WTC11 (cell line): Measurements from ENCODE around the gene TMEM121B. TPM values are rescaled to one million over a fixed set of nuclear protein-coding genes. Genes with fewer than 3 reads are reported as not detected.
A peak's percentile ranks its signal among the peaks of the same experiment; 100 is the strongest.

Experiments used
- ATAC-seq: fragments of 200-7000 bp; cut with Tn5 transposase; 2 replicates; pipeline ENCODE4 v1.10.0; 2021; ENCODE audit warnings: mild to moderate bottlenecking, moderate library complexity
- CTCF ChIA-PET: fragments of 300-600 bp; sonication (Branson Sonifier 250); formaldehyde crosslinking; loops from one replicate; lab custom pipeline; 2021; ENCODE audit warnings: antibody characterized with exemption; lab: Charles Lee
- POLR2A ChIA-PET: fragments of 350-600 bp; sonication (Branson Sonifier 250); formaldehyde crosslinking; loops from one replicate; lab custom pipeline; 2021; ENCODE audit warnings: antibody characterized with exemption; lab: Charles Lee
- DNase-seq: peaks from one replicate; pipeline ENCODE4 v3.0.0; 2021; ENCODE audit warnings: low spot score
- H3K27ac Mint-ChIP-seq: 2 replicates; pipeline ENCODE4 v1.8.0; 2021; ENCODE audit warnings: mixed read lengths
- H3K27me3 Mint-ChIP-seq: 2 replicates; pipeline ENCODE4 v1.8.0; 2021; ENCODE audit warnings: low read depth, mild to moderate bottlenecking, moderate library complexity, mixed read lengths
- H3K36me3 Mint-ChIP-seq: 2 replicates; pipeline ENCODE4 v1.8.0; 2021; ENCODE audit warnings: mixed read lengths
- H3K4me1 Mint-ChIP-seq: 2 replicates; pipeline ENCODE4 v1.8.0; 2022; ENCODE audit warnings: mixed read lengths
- H3K4me3 Mint-ChIP-seq: 2 replicates; pipeline ENCODE4 v1.8.0; 2021; ENCODE audit warnings: mild to moderate bottlenecking, moderate library complexity, mixed read lengths
- H3K9me3 Mint-ChIP-seq: 2 replicates; pipeline ENCODE4 v1.8.0; 2021; ENCODE audit warnings: mixed read lengths
- CREM ChIP-seq: sonication (generic); formaldehyde crosslinking; IDR thresholded peaks from 2 replicates; pipeline ENCODE4 v1.8.1; 2022; ENCODE audit warnings: mild to moderate bottlenecking, missing genetic modification reagents, moderate library complexity
- E2F5 ChIP-seq: sonication (generic); formaldehyde crosslinking; IDR thresholded peaks from 2 replicates; pipeline ENCODE4 v1.8.1; 2022; ENCODE audit warnings: mild to moderate bottlenecking, moderate library complexity, missing genetic modification reagents
- ETV6 ChIP-seq: sonication (generic); formaldehyde crosslinking; IDR thresholded peaks from 2 replicates; pipeline ENCODE4 v1.8.1; 2022; ENCODE audit warnings: mild to moderate bottlenecking, missing genetic modification reagents
- FOXP1 ChIP-seq: sonication (generic); formaldehyde crosslinking; IDR thresholded peaks from 2 replicates; pipeline ENCODE4 v1.8.0; 2022; ENCODE audit warnings: missing genetic modification reagents, mild to moderate bottlenecking, moderate library complexity, borderline replicate concordance
- FOXP4 ChIP-seq: sonication (generic); formaldehyde crosslinking; IDR thresholded peaks from 2 replicates; pipeline ENCODE4 v1.8.0; 2022; ENCODE audit warnings: mild to moderate bottlenecking, missing genetic modification reagents
- GABPB1 ChIP-seq: sonication (generic); formaldehyde crosslinking; IDR thresholded peaks from 2 replicates; pipeline ENCODE4 v1.8.1; 2023; ENCODE audit warnings: mild to moderate bottlenecking, missing genetic modification reagents
- JAZF1 ChIP-seq: fragments of 250-450 bp; sonication (Bioruptor Pico); IDR thresholded peaks from 2 replicates; pipeline ENCODE4 v1.9.0; 2021; ENCODE audit warnings: moderate library complexity, mild to moderate bottlenecking, inconsistent platforms
- MLX ChIP-seq: sonication (generic); formaldehyde crosslinking; IDR thresholded peaks from 2 replicates; pipeline ENCODE4 v1.8.1; 2023; ENCODE audit warnings: mild to moderate bottlenecking, missing genetic modification reagents, moderate library complexity
- NFE2L1 ChIP-seq: sonication (generic); formaldehyde crosslinking; IDR thresholded peaks from 2 replicates; pipeline ENCODE4 v1.8.1; 2023; ENCODE audit warnings: missing genetic modification reagents
- NFYB ChIP-seq: sonication (generic); formaldehyde crosslinking; conservative IDR thresholded peaks from 2 replicates; pipeline ENCODE4 v1.8.0; 2022; ENCODE audit warnings: low read depth, missing genetic modification reagents
- NR1H2 ChIP-seq: sonication (generic); formaldehyde crosslinking; IDR thresholded peaks from 2 replicates; pipeline ENCODE4 v1.9.0; 2021; ENCODE audit warnings: mild to moderate bottlenecking, moderate library complexity, missing genetic modification reagents
- PRRX2 ChIP-seq: fragments of 250-450 bp; sonication (Bioruptor Pico); IDR thresholded peaks from 2 replicates; pipeline ENCODE4 v1.8.0; 2021; ENCODE audit warnings: mild to moderate bottlenecking
- SMAD3 ChIP-seq: sonication (generic); formaldehyde crosslinking; IDR thresholded peaks from 2 replicates; pipeline ENCODE4 v1.8.0; 2022; ENCODE audit warnings: missing genetic modification reagents, mild to moderate bottlenecking, borderline replicate concordance
- TP53 ChIP-seq: sonication (generic); formaldehyde crosslinking; IDR thresholded peaks from 2 replicates; pipeline ENCODE4 v1.8.1; 2023; ENCODE audit warnings: mild to moderate bottlenecking, missing genetic modification reagents
- ZNF219 ChIP-seq: sonication (generic); formaldehyde crosslinking; IDR thresholded peaks from 2 replicates; pipeline ENCODE4 v1.8.0; 2023; ENCODE audit warnings: missing genetic modification reagents, mild to moderate bottlenecking, borderline replicate concordance
- ZNF317 ChIP-seq: sonication (generic); formaldehyde crosslinking; IDR thresholded peaks from 2 replicates; pipeline ENCODE4 v1.8.1; 2023; ENCODE audit warnings: low read depth, mild to moderate bottlenecking, moderate library complexity, missing genetic modification reagents, borderline replicate concordance
- total RNA-seq: library from RNA; stranded (reverse); gene quantifications from 3 replicates; pipeline ENCODE4 v1.2.3, GENCODE V29; 2021
- TF ChIP-seq, protein P1 (sequence below): sonication (generic); formaldehyde crosslinking; IDR thresholded peaks from 2 replicates; pipeline ENCODE4 v1.8.1; 2023; ENCODE audit warnings: mild to moderate bottlenecking, missing genetic modification reagents
- TF ChIP-seq, protein P2 (sequence below): sonication (generic); formaldehyde crosslinking; conservative IDR thresholded peaks from 2 replicates; pipeline ENCODE4 v1.8.1; 2023; ENCODE audit warnings: mild to moderate bottlenecking, low read depth, missing genetic modification reagents, moderate library complexity
- TF ChIP-seq, protein P3 (sequence below): sonication (generic); formaldehyde crosslinking; IDR thresholded peaks from 2 replicates; pipeline ENCODE4 v1.8.1; 2023; ENCODE audit warnings: mild to moderate bottlenecking, missing genetic modification reagents, moderate library complexity
- TF ChIP-seq, protein P4 (sequence below): sonication (generic); formaldehyde crosslinking; IDR thresholded peaks from 2 replicates; pipeline ENCODE4 v1.8.0; 2022; ENCODE audit warnings: mild to moderate bottlenecking, missing genetic modification reagents

Gene TMEM121B
- total RNA-seq, 1 experiment from 2014 or later, result 7.5 TPM

DNA sequence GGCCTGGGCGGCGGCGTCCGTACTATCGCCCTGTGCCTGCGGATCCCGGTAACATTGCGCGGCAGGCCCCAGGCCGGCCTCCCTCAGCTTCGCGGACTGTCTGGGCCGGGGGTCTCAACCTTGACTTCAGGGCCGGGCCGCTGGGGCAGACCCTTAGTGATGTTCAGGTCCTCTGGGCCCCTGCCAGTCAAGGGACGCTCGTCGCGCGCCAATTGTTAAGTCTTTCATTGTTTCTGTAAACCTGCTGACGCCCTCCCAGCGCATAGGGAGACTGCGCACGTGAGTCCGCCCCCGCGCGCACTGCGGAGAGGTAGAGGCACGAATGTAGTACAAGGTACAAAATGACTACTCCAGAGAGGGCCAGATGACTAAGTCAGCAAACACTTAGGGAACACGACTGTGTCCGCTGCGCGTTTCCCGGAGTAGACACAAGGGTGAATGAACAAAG is 38.4 kb upstream of the TMEM121B start:
- DNase-seq (no peak), ATAC-seq (peak; percentile 40)
- CTCF ChIA-PET, result interaction anchor here (0.8 to 7.9 kb wide), 8 partner anchors 13 to 342 kb away, joined by 3 to 108 read pairs (median 4); no protein-coding TSS in a partner anchor
- Mint-ChIP-seq H3K27me3 (peaks cover 5% of the 10 kb centered on the region; the same call in 1 of the 2 replicates), H3K9me3 (no peaks in the 10 kb centered on the region), H3K27ac (peak overlapping the region; percentile 79), H3K36me3 (peaks cover 4% of the 10 kb centered on the region; the same call in 1 of the 2 replicates), H3K4me3 (peak overlapping the region; percentile 87), H3K4me1 (peaks cover 31% of the 10 kb centered on the region)
- no peak for TF ChIP-seq PRRX2 (CRISPR knock-in tag)
- no peak for TF ChIP-seq MLX (CRISPR knock-in tag)
- TF ChIP-seq ZNF317, result 0 out of 2 replicates have a peak, but pooled peaks have one; percentile 4
- TF ChIP-seq FOXP4 (CRISPR knock-in tag), result no peak
- TF ChIP-seq NFYB, result no peak
- POLR2A ChIA-PET, result interaction anchor here (1.9 kb wide), 1 partner anchor 12 kb away, joined by 4 read pairs; no protein-coding TSS in a partner anchor

DNA sequence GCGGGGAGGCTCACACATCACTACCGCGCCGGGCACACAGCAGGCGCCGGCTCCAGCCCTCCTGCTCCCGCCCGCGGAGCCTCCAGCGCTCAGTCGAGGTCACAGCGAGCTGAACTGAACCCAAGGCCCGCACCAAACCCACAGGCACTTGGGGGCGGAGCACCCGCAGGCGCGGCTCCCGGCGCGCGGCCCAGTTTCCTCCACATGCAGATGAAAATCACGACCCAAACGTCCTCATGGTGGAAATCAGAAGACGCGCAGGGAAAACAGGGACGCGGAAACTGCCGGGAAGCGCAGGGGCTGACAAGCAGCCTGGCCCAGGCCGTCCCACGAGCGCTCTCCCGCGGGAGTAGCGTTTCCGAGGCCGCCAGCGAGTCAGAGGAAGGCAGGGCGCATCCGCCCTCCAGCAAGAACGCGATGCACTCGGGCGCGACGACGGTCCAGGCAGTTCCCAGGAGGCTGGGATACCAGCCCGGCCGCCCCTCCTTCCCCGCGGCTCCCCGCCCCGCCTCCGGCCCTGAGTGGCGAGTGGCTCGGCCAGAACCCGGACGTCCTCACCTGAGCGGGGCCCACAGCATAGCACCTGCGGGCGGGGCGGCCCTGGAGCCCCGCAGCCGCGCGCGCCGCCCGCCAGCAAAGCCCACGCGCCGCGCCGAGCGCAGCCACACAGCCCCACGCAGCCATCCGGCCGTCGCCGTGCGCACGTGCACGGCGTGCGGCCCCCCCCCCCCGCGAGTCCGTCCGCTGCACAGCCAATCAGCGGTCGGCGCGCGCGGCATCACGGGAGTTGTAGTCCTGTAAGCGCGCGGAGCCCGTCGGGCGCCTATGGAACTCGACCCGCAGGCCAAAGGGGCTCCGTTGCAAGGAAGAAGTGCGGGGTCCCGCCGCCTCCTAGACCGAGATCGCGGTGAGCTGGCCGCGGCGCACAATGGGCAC is 37.7 kb upstream of the TMEM121B start, which contains the start of gene HDHD5:
HDHD5 (minus strand) TSS at position 710 of the 936 bp plus-strand sequence; CDS start at position 684, 26 bp downstream.
- POLR2A ChIA-PET, result interaction anchor here (0.6 to 1.9 kb wide), 4 partner anchors 13 to 361 kb away, joined by 3 to 4 read pairs (median 3); no protein-coding TSS in a partner anchor
- CTCF ChIA-PET, result interaction anchor here (0.9 to 7.9 kb wide), 11 partner anchors 13 to 343 kb away, joined by 3 to 108 read pairs (median 3); partner anchors contain the start of gene TMEM121B
- ATAC-seq (peak; percentile 83), DNase-seq (peak; percentile 89)
- Mint-ChIP-seq H3K4me1 (peaks cover 32% of the 10 kb centered on the region), H3K27ac (peak within 1 kb of the TSS; percentile 79), H3K4me3 (peak within 1 kb of the TSS; percentile 87), H3K9me3 (no peaks in the 10 kb centered on the region), H3K36me3 (peaks cover 4% of the 10 kb centered on the region; the same call in 1 of the 2 replicates), H3K27me3 (peaks cover 5% of the 10 kb centered on the region; the same call in 1 of the 2 replicates)
- TF ChIP-seq NFE2L1 (CRISPR knock-in tag) (peak; percentile 51; the same call in 1 of the 2 replicates), NR1H2 (no peak), TP53 (peak; percentile 92), GABPB1 (CRISPR knock-in tag) (no peak), SMAD3 (CRISPR knock-in tag) (peak; percentile 37; the same call in 1 of the 2 replicates), FOXP1 (CRISPR knock-in tag) (no peak), CREM (CRISPR knock-in tag) (0 out of 2 replicates have a peak, but pooled peaks have one; percentile 65), MLX (CRISPR knock-in tag) (no peak), E2F5 (CRISPR knock-in tag) (peak; percentile 26; the same call in 1 of the 2 replicates), ZNF219 (CRISPR knock-in tag) (0 out of 2 replicates have a peak, but pooled peaks have one; percentile 28), ETV6 (peak; percentile 7), JAZF1 (CRISPR knock-in tag) (no peak)
- TF ChIP-seq, protein P1, sequence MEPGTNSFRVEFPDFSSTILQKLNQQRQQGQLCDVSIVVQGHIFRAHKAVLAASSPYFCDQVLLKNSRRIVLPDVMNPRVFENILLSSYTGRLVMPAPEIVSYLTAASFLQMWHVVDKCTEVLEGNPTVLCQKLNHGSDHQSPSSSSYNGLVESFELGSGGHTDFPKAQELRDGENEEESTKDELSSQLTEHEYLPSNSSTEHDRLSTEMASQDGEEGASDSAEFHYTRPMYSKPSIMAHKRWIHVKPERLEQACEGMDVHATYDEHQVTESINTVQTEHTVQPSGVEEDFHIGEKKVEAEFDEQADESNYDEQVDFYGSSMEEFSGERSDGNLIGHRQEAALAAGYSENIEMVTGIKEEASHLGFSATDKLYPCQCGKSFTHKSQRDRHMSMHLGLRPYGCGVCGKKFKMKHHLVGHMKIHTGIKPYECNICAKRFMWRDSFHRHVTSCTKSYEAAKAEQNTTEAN (CRISPR knock-in tag), result no peak
- TF ChIP-seq, protein P2, sequence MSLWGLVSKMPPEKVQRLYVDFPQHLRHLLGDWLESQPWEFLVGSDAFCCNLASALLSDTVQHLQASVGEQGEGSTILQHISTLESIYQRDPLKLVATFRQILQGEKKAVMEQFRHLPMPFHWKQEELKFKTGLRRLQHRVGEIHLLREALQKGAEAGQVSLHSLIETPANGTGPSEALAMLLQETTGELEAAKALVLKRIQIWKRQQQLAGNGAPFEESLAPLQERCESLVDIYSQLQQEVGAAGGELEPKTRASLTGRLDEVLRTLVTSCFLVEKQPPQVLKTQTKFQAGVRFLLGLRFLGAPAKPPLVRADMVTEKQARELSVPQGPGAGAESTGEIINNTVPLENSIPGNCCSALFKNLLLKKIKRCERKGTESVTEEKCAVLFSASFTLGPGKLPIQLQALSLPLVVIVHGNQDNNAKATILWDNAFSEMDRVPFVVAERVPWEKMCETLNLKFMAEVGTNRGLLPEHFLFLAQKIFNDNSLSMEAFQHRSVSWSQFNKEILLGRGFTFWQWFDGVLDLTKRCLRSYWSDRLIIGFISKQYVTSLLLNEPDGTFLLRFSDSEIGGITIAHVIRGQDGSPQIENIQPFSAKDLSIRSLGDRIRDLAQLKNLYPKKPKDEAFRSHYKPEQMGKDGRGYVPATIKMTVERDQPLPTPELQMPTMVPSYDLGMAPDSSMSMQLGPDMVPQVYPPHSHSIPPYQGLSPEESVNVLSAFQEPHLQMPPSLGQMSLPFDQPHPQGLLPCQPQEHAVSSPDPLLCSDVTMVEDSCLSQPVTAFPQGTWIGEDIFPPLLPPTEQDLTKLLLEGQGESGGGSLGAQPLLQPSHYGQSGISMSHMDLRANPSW (CRISPR knock-in tag), result no peak
- TF ChIP-seq, protein P3, sequence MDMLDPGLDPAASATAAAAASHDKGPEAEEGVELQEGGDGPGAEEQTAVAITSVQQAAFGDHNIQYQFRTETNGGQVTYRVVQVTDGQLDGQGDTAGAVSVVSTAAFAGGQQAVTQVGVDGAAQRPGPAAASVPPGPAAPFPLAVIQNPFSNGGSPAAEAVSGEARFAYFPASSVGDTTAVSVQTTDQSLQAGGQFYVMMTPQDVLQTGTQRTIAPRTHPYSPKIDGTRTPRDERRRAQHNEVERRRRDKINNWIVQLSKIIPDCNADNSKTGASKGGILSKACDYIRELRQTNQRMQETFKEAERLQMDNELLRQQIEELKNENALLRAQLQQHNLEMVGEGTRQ (CRISPR knock-in tag), result peak; percentile 79
- TF ChIP-seq, protein P4, sequence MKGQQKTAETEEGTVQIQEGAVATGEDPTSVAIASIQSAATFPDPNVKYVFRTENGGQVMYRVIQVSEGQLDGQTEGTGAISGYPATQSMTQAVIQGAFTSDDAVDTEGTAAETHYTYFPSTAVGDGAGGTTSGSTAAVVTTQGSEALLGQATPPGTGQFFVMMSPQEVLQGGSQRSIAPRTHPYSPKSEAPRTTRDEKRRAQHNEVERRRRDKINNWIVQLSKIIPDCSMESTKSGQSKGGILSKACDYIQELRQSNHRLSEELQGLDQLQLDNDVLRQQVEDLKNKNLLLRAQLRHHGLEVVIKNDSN (CRISPR knock-in tag), result no peak
